K562 (cell line): ENCODE measurements around the gene CLEC4M. TPM values are rescaled to one million over a fixed set of nuclear protein-coding genes. Genes with fewer than 3 reads are reported as not detected.

Source experiments
- ATF2 ChIP-seq: sonication (generic); formaldehyde crosslinking; IDR thresholded peaks from 2 replicates; pipeline ENCODE4 v1.8.1; 2022; ENCODE audit warnings: missing genetic modification reagents
- BCLAF1 ChIP-seq, 2 experiments: fragments of 450-650 bp in 1 of 2; IDR thresholded peaks; 2 replicates each; pipeline ENCODE4 v1.6.1; 2011 to 2017; ENCODE audit warnings: low read depth in 2 of 2, antibody characterized with exemption in 1 of 2, borderline replicate concordance in 1 of 2, low read length in 1 of 2, mild to moderate bottlenecking in 1 of 2, mixed read lengths in 1 of 2; ENCODE audit not compliant: control insufficient read depth in 1 of 2
- E2F6 ChIP-seq, 2 experiments: IDR thresholded peaks; 2 replicates each; pipeline ENCODE4 v1.6.1; 2011; ENCODE audit warnings: borderline replicate concordance in 1 of 2, control low read depth in 1 of 2, low read depth in 1 of 2, low read length in 1 of 2, mild to moderate bottlenecking in 1 of 2, mixed read lengths in 1 of 2, moderate library complexity in 1 of 2; ENCODE audit not compliant: insufficient read depth in 1 of 2, insufficient read length in 1 of 2, poor library complexity in 1 of 2, severe bottlenecking in 1 of 2; ENCODE audit errors: extremely low read depth in 1 of 2
- ELF4 ChIP-seq: fragments of 450-650 bp; formaldehyde crosslinking; IDR thresholded peaks from 2 replicates; pipeline ENCODE4 v1.4.0; 2022; ENCODE audit warnings: missing genetic modification characterization
- HSF4 ChIP-seq: fragments of 250-450 bp; sonication (Bioruptor Pico); IDR thresholded peaks from 2 replicates; pipeline ENCODE4 v2.1.2; 2022; ENCODE audit warnings: mild to moderate bottlenecking, moderate library complexity, borderline replicate concordance
- JUND ChIP-seq, 2 experiments: IDR thresholded peaks; 2 replicates in 1 of 2; 3 replicates in 1 of 2; pipeline ENCODE4 v1.6.1; 2011; ENCODE audit warnings: borderline replicate concordance in 2 of 2, low read depth in 2 of 2, low read length in 2 of 2, improper control_type of control experiment in 1 of 2, missing biosample characterization in 1 of 2, missing genetic modification characterization in 1 of 2, missing genetic modification reagents in 1 of 2
- KAT7 ChIP-seq: sonication (generic); formaldehyde crosslinking; IDR thresholded peaks from 2 replicates; pipeline ENCODE4 v1.8.0; 2022; ENCODE audit warnings: missing genetic modification reagents, mild to moderate bottlenecking, borderline replicate concordance
- MYC ChIP-seq, 2 experiments: fragments of 250-450 bp in 1 of 2; sonication (Bioruptor Pico) in 1 of 2; IDR thresholded peaks; 2 replicates each; pipeline versions ENCODE4 v1.5.1 to v1.6.1; 2012 to 2021; ENCODE audit warnings: low read depth in 2 of 2, borderline replicate concordance in 1 of 2, improper control_type of control experiment in 1 of 2, low read length in 1 of 2, mild to moderate bottlenecking in 1 of 2, moderate library complexity in 1 of 2
- NCOA1 ChIP-seq: fragments of 450-650 bp; IDR thresholded peaks from 2 replicates; pipeline ENCODE4 v1.6.1; 2016; ENCODE audit warnings: low read depth
- TEAD4 ChIP-seq, 2 experiments: sonication (generic) in 1 of 2; formaldehyde crosslinking in 1 of 2; IDR thresholded peaks; 2 replicates each; pipeline versions ENCODE4 v1.6.1 to v1.8.0; 2012 to 2022; ENCODE audit warnings: borderline replicate concordance in 1 of 2, inconsistent platforms in 1 of 2, low read length in 1 of 2, mild to moderate bottlenecking in 1 of 2, missing genetic modification reagents in 1 of 2
- TFAM ChIP-seq: fragments of 250-450 bp; sonication (Bioruptor Pico); conservative IDR thresholded peaks from 2 replicates; pipeline ENCODE4 v1.5.0; 2021; ENCODE audit warnings: mild to moderate bottlenecking, moderate library complexity
- WHSC1 ChIP-seq: IDR thresholded peaks from one replicate; pipeline ENCODE4 v1.6.1; 2012; ENCODE audit warnings: low read length, control low read depth, inconsistent platforms
- ZNF3 ChIP-seq: fragments of 250-450 bp; sonication (Bioruptor Pico); IDR thresholded peaks from 2 replicates; pipeline ENCODE4 v1.5.0; 2021; ENCODE audit warnings: mild to moderate bottlenecking, moderate library complexity
- ZNF354B ChIP-seq: fragments of 250-450 bp; sonication (Bioruptor Pico); IDR thresholded peaks from 2 replicates; pipeline ENCODE4 v1.4.0; 2020
- ZNF592 ChIP-seq: fragments of 450-650 bp; IDR thresholded peaks from 2 replicates; pipeline ENCODE4 v1.6.1; 2017; ENCODE audit warnings: antibody characterized with exemption, mild to moderate bottlenecking
- polyA plus RNA-seq, 8 experiments: library from polyadenylated mRNA; depleted of rRNA in 4 of 8; stranded (reverse) in 5 of 8; unstranded in 3 of 8; fragments of >200 nt; fragmentation: Nextera tagmentation in 2 of 8; fragmentation: Illumina TruSeq in 1 of 8; extraction: Ambion mirVana in 2 of 8; extraction: Trizol in 1 of 8; gene quantifications; 2 replicates each; pipeline versions ENCODE4 v1.2.1 to v1.2.3, GENCODE V29; 2011 to 2014; ENCODE audit warnings: inconsistent platforms in 1 of 8, missing spikeins in 1 of 8
- total RNA-seq, 7 experiments: library from RNA; depleted of rRNA in 6 of 7; stranded (reverse); fragments of >200 nt in 6 of 7; fragmentation: Illumina TruSeq in 2 of 7; extraction: Trizol in 2 of 7; gene quantifications; 2 replicates each; pipeline versions ENCODE4 v1.2.1 to v1.2.3, GENCODE V29; 2011 to 2021; ENCODE audit warnings: low replicate concordance in 1 of 7

Gene CLEC4M
- total and polyA plus RNA-seq, 9 of the 15 experiments (the other 6 are each of a cell fraction or from before 2014, with no cell fraction given) = 0.08 to 0.18 TPM; not detected in 7

- TF ChIP-seq TEAD4 (IDR thresholded peaks at IDR 0.05; ENCODE audit: low read length) (peak; percentile 45; the same call in 1 of the 2 replicates), TEAD4 (CRISPR knock-in tag; IDR thresholded peaks at IDR 0.05; ENCODE audit: borderline replicate concordance) (no peak), ZNF3 (CRISPR knock-in tag) (no peak), NCOA1 (no peak), WHSC1 (no peak), ZNF592 (no peak), BCLAF1 (IDR thresholded peaks at IDR 0.05; ENCODE audit: borderline replicate concordance in 1 of 2, control insufficient read depth in 1 of 2, low read depth in 2 of 2, low read length in 1 of 2) (no peak), JUND (IDR thresholded peaks at IDR 0.05; ENCODE audit: borderline replicate concordance, low read depth, low read length) (peak; percentile 25; the same call in 1 of the 2 replicates), JUND (tag; IDR thresholded peaks at IDR 0.05; ENCODE audit: borderline replicate concordance, low read depth, low read length) (peak; percentile 38; the same call in 1 of the 3 replicates), ATF2 (no peak), ELF4 (CRISPR knock-in tag) (no peak), HSF4 (no peak), ZNF354B (no peak), KAT7 (no peak), TFAM (no peak), E2F6 (IDR thresholded peaks at IDR 0.05; ENCODE audit: borderline replicate concordance in 1 of 2, extremely low read depth in 1 of 2, insufficient read depth in 1 of 2, insufficient read length in 1 of 2, low read depth in 1 of 2, low read length in 1 of 2, poor library complexity in 1 of 2, severe bottlenecking in 1 of 2) (no peak), MYC (IDR thresholded peaks at IDR 0.05; ENCODE audit: low read depth, low read length) (no peak), MYC (CRISPR knock-in tag; IDR thresholded peaks at IDR 0.05; ENCODE audit: borderline replicate concordance, low read depth) (no peak)
Measured at GRCh38 chr19:7772752-7773291, 9.8 kb downstream of the CLEC4M start (continued).
